Sigmoid colon (tissue), 7 donors: ENCODE data around the gene ATP2B2. TPM values are rescaled to one million over a fixed set of nuclear protein-coding genes. Genes with fewer than 3 reads are reported as not detected.
"Not testable (repeated sequence)": the region's sequence is repeated elsewhere in the genome, so short reads cannot be mapped to it uniquely, and the experiment has no call there.

ENCODE experiments used
- DNase-seq: peaks from one replicate; pipeline ENCODE4 v3.0.0-alpha.2; 2019
- H3K27ac ChIP-seq, 4 donors: fragments of 200-600 bp; sonication (generic); one replicate each; pipeline ENCODE4 v1.5.1; 2016 to 2019; ENCODE audit warnings: mild to moderate bottlenecking in 1 of 4
- H3K27me3 ChIP-seq, 3 donors: fragments of 200-600 bp; sonication (generic); one replicate each; pipeline ENCODE4 v1.5.1; 2019; ENCODE audit warnings: mild to moderate bottlenecking in 1 of 3
- H3K36me3 ChIP-seq, 4 donors: fragments of 200-600 bp; sonication (generic); one replicate each; pipeline ENCODE4 v1.5.1; 2016 to 2019
- H3K4me1 ChIP-seq, 4 donors: fragments of 200-600 bp; sonication (generic); one replicate each; pipeline ENCODE4 v1.5.1; 2017 to 2019
- H3K4me3 ChIP-seq, 4 donors: fragments of 200-600 bp; sonication (generic); one replicate each; pipeline ENCODE4 v1.5.1; 2017 to 2019; ENCODE audit warnings: mild to moderate bottlenecking in 2 of 4, moderate library complexity in 1 of 4
- H3K9me3 ChIP-seq, 4 donors: fragments of 200-600 bp in 3 of 4; sonication (generic) in 3 of 4; one replicate each; pipeline versions ENCODE4 v1.5.1 to v1.6.1; 2013 to 2019
- EP300 ChIP-seq, 4 donors: sonication (generic); formaldehyde crosslinking; IDR thresholded peaks; one replicate each; pipeline ENCODE4 v1.6.1; 2017; ENCODE audit warnings: antibody characterized with exemption in 4 of 4
- POLR2A ChIP-seq, 2 donors: fragments of 450-650 bp; IDR thresholded peaks; one replicate each; pipeline ENCODE4 v1.6.1; 2016; ENCODE audit warnings: antibody characterized with exemption in 2 of 2, mild to moderate bottlenecking in 2 of 2, moderate library complexity in 2 of 2
- POLR2AphosphoS5 ChIP-seq, 4 donors: sonication (generic); formaldehyde crosslinking; IDR thresholded peaks; one replicate each; pipeline ENCODE4 v1.6.1; 2017; ENCODE audit warnings: antibody characterized with exemption in 4 of 4
- WGBS, 2 donors: extraction: QIAGEN DNeasy Blood & Tissue Kit; methylation state at CpG; one replicate each; pipeline ENCODE4 v1.1.7; 2013; 5-methylcytosine and 5-hydroxymethylcytosine counted together
- intact Hi-C: fragments of 100-400 bp; cut with DNase I; formaldehyde crosslinking; loops from one replicate; pipeline ENCODE4 v1.15.1; 2023
- polyA plus RNA-seq, 3 donors: library from polyadenylated mRNA; stranded (reverse); fragments of 200-250 nt; gene quantifications; one replicate each; pipeline ENCODE4 v1.2.3, GENCODE V29; 2013
- total RNA-seq, 4 donors: library from RNA; depleted of rRNA; stranded (reverse); fragments of >200 nt; gene quantifications; one replicate each; pipeline ENCODE4 v1.1.0, GENCODE V29; 2016
- TF ChIP-seq, protein P1 (sequence below), 4 experiments: fragments of 450-650 bp in 3 of 4; fragments of 200-600 bp in 1 of 4; IDR thresholded peaks; one replicate each; pipeline ENCODE4 v1.5.1; 2016 to 2019; ENCODE audit warnings: antibody characterized with exemption in 4 of 4, mild to moderate bottlenecking in 3 of 4, moderate library complexity in 2 of 4
- donor health status: healthy with polysubstance abuse.
- donor health status: Bipolar disorder and iron deficiency.
- donor health status: healthy.

ATP2B2 gene
- total and polyA plus RNA-seq, 7 donors = under 0.01 to 0.83 (median 0.23) TPM; not detected in 3

DNA sequence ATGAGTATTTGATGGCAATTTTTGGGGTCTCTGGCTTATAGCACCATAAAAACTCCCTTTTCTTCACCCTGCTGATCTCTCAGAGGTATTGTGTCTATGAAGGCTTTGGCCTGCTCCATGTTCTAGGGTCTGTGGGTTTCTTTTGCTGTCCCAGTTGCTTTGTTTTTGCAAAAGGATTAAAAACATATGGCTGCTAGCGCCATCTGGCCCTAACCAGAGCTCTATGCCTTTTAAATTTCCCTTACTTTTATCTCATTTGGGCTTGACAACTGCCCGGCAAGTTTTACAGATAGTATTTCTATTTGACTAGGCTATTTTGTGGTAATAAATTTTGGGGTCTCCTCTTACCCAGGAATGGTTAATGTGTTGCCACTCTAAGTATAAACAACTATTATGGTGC, 206.2 kb downstream of the ATP2B2 start:
- no peak for DNase-seq
- Histone ChIP-seq H3K36me3 (peaks cover 25 to 72% (median 43%) of the 10 kb centered on the region in 4 donors), H3K9me3 (no peaks in the 10 kb centered on the region), H3K4me3 (no peak overlapping the region), H3K27ac (no peak overlapping the region), H3K27me3 (no peaks in the 10 kb centered on the region), H3K4me1 (no peaks in the 10 kb centered on the region)
- intact Hi-C loops = no loop called here
- TF ChIP-seq POLR2A (IDR thresholded peaks at IDR 0.05) (no peak), POLR2AphosphoS5 (IDR thresholded peaks at IDR 0.05) (no peak), EP300 (IDR thresholded peaks at IDR 0.05) (no peak)
- TF ChIP-seq, protein P1, sequence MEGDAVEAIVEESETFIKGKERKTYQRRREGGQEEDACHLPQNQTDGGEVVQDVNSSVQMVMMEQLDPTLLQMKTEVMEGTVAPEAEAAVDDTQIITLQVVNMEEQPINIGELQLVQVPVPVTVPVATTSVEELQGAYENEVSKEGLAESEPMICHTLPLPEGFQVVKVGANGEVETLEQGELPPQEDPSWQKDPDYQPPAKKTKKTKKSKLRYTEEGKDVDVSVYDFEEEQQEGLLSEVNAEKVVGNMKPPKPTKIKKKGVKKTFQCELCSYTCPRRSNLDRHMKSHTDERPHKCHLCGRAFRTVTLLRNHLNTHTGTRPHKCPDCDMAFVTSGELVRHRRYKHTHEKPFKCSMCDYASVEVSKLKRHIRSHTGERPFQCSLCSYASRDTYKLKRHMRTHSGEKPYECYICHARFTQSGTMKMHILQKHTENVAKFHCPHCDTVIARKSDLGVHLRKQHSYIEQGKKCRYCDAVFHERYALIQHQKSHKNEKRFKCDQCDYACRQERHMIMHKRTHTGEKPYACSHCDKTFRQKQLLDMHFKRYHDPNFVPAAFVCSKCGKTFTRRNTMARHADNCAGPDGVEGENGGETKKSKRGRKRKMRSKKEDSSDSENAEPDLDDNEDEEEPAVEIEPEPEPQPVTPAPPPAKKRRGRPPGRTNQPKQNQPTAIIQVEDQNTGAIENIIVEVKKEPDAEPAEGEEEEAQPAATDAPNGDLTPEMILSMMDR (IDR thresholded peaks at IDR 0.05) = no peak
- 90 to 97% methylated on average over 2 of the region's 2 CpGs for WGBS, 2 donors

DNA sequence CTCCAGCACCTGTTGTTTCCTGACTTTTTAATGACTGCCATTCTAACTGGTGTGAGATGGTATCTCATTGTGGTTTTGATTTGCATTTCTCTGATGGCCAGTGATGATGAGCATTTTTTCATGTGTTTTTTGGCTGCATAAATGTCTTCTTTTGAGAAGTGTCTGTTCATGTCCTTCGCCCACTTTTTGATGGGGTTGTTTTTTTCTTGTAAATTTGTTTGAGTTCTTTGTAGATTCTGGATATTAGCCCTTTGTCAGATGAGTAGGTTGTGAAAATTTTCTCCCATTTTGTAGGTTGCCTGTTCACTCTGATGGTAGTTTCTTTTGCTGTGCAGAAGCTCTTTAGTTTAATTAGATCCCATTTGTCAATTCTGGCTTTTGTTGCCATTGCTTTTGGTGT, 207.3 kb downstream of the ATP2B2 start:
- H3K27ac ChIP-seq, H3K9me3 ChIP-seq, H3K4me3 ChIP-seq, DNase-seq, H3K4me1 ChIP-seq, intact Hi-C loops, H3K27me3 ChIP-seq: not testable (repeated sequence)
- peaks cover 17 to 61% (median 32%) of the 10 kb centered on the region in 4 donors for H3K36me3 ChIP-seq
- no CpG with 5 or more reads among the region's 1 CpG for WGBS, 2 donors

DNA sequence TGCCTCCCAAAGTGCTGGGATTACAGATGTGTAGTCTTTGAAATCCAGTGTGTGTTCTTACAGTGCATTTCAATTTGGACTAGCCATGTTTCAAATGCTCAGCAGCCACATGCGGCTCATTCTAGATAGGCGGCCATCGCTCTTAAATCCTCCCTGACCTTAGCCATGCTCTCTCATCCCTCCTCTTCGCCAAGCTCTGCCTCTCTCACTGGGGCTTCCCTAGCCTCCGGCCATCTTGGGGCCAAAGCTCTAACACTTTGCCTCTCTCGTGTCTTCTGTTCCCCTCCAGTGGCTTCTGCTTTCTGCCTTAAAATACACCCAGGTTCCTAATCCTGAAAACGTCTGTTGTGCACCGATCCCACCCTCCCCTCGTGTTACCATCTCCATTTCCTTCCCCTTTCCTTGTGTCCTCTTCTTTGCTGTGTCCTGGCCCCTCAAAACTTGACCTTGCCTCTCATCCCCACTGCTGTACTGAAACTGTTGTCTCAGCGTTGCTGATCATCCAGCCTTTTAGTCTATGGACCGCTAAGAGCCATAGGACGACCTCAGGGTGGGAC, 211.3 kb downstream of the ATP2B2 start:
- Histone ChIP-seq H3K36me3 (peaks cover 0 to 21% (median 4%) of the 10 kb centered on the region in 4 donors), H3K4me1 (no peaks in the 10 kb centered on the region), H3K27me3 (no peaks in the 10 kb centered on the region), H3K4me3 (no peak overlapping the region), H3K27ac (no peak overlapping the region), H3K9me3 (no peaks in the 10 kb centered on the region)
- 83 to 93% methylated on average over 12 of the region's 12 CpGs for WGBS, 2 donors
- no peak for DNase-seq
- intact Hi-C loops = no loop called here
- TF ChIP-seq EP300 (IDR thresholded peaks at IDR 0.05) (no peak), POLR2A (IDR thresholded peaks at IDR 0.05) (no peak), POLR2AphosphoS5 (IDR thresholded peaks at IDR 0.05) (no peak)
- TF ChIP-seq, protein P1 (IDR thresholded peaks at IDR 0.05) = no peak

DNA sequence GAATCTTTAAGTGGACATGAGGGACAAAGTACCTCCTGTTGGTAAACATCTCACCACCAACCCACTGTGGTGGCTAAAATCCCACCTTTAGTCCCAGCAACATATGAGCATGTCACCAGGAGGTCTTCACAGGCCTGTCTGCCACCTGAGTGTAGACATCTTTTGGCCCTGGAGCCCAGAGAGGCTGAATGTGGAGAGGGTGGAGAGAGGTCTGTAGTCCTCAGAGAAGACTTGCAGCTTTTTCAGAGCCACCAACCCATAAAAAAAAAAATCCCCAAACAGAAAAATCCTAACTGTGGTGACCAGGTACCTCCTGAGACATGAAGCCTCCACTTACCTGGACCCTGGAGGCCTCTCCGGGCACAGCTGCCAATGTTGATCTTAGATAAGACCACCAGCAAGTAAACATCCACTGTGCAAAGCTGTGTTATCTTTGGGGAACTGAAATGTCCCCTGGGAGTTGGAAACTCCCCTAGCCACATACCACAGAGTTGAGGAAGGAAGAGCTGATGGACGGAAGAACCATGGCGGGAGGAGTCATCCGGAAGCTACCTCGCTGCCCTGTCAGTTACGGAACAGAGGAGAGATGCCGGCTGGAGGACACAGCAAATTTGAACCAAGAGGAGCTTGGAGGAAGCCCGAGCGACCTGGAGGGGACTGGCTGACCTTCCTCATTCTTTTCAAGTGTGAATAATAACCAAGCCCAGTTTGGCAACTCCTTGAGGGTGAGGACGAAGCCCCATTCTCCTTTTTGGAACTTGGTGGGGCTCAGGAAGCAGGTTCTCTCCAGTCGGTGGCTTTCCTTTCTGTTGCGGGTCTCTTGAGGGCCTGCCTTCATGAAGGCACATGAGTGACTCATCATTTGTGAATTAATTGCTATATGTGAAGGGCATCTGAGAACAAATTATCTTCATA, 212.6 kb downstream of the ATP2B2 start, which contains the start of gene GHRL:
Gene GHRL (minus strand): TSS at position 443 of the 915 bp plus-strand sequence. CDS start 2,767 bp downstream, outside the sequence.
- intact Hi-C loops = no loop called here
- Histone ChIP-seq H3K4me3 (no peak within 1 kb of the TSS), H3K4me1 (no peaks in the 10 kb centered on the region), H3K9me3 (no peaks in the 10 kb centered on the region), H3K36me3 (peaks cover 0 to 18% (median 9%) of the 10 kb centered on the region in 4 donors), H3K27ac (no peak within 1 kb of the TSS), H3K27me3 (no peaks in the 10 kb centered on the region)
- TF ChIP-seq, protein P1 (IDR thresholded peaks at IDR 0.05) = no peak
- TF ChIP-seq POLR2A (IDR thresholded peaks at IDR 0.05) = no peak
- TF ChIP-seq EP300 (IDR thresholded peaks at IDR 0.05) = no peak
- no peak for TF ChIP-seq POLR2AphosphoS5 (IDR thresholded peaks at IDR 0.05)
- 41 to 82% methylated on average over 12 of the region's 12 CpGs for WGBS, 2 donors
- no peak for DNase-seq

DNA sequence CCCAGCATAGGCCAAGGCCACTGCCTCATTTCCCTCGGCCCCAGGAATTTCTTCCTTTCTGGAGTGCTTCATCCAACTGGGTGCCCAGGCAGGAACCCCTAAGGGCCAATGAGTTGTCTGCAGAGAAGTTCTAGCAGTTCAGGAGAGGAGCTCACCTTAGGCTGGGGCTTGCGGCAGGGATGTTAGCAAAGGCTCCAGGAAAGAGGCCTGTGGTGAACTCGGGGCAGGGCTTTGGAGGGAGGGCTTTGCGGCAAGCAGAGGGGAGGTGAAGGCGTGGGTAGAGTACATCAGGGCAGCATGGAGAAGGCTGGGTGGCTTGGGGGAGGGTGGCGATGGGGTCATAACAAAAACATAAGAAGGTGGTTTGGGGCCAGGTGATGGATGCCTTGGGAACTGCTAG, 213.7 kb downstream of the ATP2B2 start:
- no peak for DNase-seq
- no peaks in the 10 kb centered on the region for H3K9me3 ChIP-seq
- WGBS, 2 donors = 92 to 96% methylated on average over 6 of the region's 6 CpGs
- H3K4me3 ChIP-seq = no peak overlapping the region
- no peaks in the 10 kb centered on the region for H3K4me1 ChIP-seq
- H3K36me3 ChIP-seq = peaks cover 0 to 15% (median 7%) of the 10 kb centered on the region in 4 donors
- H3K27me3 ChIP-seq = no peaks in the 10 kb centered on the region
- intact Hi-C loops = no loop called here
- no peak for TF ChIP-seq POLR2A (IDR thresholded peaks at IDR 0.05)
- TF ChIP-seq EP300 (IDR thresholded peaks at IDR 0.05) = no peak
- no peak overlapping the region for H3K27ac ChIP-seq
